Islet of Langerhans (tissue), 1 donor: ENCODE measurements around the gene SBNO1.
"Not testable (repeated sequence)": the region's sequence is repeated elsewhere in the genome, so short reads cannot be mapped to it uniquely, and the experiment has no call there.

ENCODE experiments used
- FAIRE-seq: peaks from one replicate; lab custom pipeline; 2011; peaks lifted over from hg19 to GRCh38; lab: Jason Lieb, UNC

The SBNO1 gene

DNA sequence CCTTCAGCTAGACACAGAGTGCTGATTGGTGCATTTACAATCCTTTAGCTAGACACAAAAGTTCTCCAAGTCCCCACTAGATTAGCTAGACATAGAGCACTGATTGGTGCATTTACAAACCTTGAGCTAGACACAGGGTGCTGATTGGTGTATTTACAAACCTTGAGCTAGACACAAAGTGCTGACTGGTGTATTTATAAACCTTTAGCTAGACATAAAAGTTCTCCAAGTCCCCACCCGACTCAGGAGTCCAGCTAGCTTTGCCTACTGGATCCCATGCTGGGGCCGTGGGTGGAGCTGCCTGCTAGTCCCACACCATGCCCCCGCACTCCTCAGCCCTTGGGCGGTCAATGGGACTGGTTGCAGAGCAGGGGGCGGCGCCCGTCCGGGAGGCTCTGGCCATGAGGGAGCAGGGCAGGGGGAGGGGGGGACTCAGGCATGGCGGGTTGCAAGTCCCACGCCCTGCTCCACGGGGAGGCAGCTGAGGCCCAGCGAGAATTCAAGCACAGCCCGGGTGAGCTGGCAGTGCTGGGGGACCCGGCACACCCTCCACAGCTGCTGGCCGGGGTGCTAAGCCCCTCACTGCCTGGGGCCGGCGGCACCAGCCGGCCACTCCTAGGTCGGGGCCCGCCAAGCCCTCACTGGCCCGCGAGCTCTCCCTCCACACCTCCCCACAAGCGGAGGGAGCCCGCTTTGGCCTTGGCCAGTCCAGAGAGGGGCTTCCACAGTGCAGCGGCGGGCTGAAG is 115.5 kb downstream of the SBNO1 start:
- FAIRE-seq: not testable (repeated sequence)

DNA sequence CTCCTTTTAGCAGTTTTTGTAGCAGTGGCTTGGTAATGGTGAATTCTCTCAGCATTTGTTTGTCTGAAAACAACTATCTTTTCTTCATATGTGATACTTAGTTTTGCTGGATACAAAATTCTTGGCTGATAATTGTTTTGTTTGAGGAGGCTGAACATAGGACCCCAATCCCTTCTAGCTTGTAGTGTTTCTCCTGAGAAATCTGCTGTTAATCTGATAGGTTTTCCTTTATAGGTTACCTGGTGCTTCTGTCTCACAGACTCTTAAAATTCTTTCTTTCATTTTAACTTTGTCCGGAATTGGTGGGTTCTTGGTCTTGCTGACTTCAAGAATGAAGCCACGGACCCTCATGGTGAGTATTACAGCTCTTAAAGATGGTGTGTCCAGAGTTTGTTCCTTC is 116.5 kb downstream of the SBNO1 start:
- not testable (repeated sequence) for FAIRE-seq

DNA sequence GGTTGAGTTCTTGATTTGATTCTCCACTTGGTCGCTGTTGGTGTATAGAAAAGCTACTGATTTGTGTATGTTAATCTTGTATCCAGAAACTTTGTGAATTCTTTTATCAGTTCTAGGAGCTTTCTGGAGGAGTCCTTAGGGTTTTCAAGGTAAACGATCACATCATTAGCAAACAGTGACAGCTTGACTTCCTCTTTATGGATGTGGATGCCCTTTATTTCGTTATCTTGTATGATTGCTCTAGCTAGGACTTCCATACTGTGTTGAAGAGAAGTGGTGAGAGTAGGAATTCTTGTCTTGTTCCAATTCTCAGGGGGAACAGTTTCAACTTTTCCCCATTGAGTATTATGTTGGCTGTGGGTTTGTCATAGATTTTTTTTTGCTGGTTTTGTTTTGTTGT is 119.0 kb downstream of the SBNO1 start:
- FAIRE-seq: no peak

DNA sequence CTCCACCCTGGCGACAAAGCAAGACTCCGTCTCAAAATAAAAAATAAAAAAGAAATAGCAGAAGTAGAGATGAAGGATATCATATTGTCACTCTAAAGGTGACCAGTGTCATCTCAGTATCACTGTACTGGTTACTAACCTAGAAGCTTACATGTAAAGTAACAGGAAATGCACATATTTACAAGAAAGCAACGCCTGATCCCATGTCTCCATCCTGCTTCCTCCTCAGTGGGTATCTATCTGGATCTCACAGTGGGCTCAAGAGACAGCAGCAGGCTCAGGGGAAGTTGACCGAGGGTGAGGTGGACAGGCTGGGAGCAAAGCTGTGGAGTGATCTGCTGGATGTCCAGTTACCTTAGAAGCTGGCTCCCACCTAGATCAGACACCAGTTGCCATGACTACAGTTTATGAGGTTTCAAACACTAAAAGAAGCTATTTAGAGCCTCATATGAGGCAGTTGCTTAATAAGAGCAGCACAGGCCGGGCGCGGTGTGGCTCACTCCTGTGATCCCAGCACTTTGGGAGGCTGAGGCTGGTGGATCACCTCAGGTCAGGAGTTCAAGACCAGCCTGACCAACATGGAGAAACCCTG is 120.9 kb downstream of the SBNO1 start:
- no peak for FAIRE-seq

DNA sequence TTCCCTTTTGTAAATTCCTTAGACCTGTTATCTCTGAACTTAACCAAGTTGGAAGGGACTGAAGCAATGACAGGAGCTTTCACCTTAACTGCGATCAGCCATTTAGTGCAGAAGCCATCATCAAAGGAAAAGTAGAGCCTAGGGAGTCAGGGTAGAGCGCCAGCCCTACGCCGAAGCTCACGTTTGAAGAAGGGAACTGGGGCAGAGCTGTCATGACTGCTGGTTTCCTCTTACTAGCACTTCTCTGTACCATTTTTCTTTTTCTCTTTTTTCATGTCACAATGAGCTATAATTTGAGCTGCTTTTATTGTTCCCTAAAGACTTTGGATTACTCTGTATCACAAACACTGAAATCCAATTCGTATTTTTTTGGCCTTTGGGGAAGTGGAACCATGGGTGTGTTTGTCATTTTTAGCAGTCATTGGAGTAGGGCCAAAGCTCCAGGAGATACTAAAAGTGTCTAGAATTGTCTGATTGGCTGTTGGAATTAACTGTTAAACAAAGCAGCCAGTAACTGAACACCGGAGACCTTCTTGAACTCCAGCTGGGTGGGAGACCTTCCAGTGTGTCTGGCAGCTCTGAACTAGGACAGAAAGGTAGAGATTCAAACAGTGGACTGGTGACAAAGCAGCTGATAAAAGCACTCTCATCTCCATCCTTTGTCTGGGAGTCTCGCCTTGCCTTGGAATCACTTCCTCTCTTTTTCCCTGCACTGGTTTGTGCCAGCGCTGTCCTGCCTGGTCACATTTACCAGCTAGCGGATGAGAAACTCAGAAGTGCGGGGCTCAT is 122.3 kb downstream of the SBNO1 start:
- FAIRE-seq: no peak
